HCT116 (cell line): ENCODE results near the gene FGGY. TPM values are rescaled to one million over a fixed set of nuclear protein-coding genes. Genes with fewer than 3 reads are reported as not detected.

Source experiments
- ATAC-seq: fragments of 200-7000 bp; cut with Tn5 transposase; 2 replicates; pipeline ENCODE4 v1.9.1; 2020; ENCODE audit warnings: mild to moderate bottlenecking, moderate library complexity
- BruUV-seq: library from RNA; stranded (reverse); fragments of 400-500 nt; replicated peaks from 2 replicates; lab custom pipeline; 2021; lab: Mats Ljungman, UMichigan
- CTCF ChIA-PET: fragments of 300-600 bp; sonication (Branson Sonifier 250); formaldehyde crosslinking; loops from one replicate; lab custom pipeline; 2021; ENCODE audit warnings: antibody characterized with exemption; lab: Charles Lee
- POLR2A ChIA-PET: fragments of 300-600, 350-600 bp; sonication (Branson Sonifier 250); formaldehyde crosslinking; loops from one replicate; lab custom pipeline; 2021; ENCODE audit warnings: antibody characterized with exemption; lab: Charles Lee
- RAD21 ChIA-PET, 2 experiments: fragments of 300-600 bp; sonication (Branson Sonifier 250); formaldehyde crosslinking; loops; one replicate each; lab custom pipeline; 2023; ENCODE audit warnings: low total read pairs in 2 of 2; ENCODE audit not compliant: uncharacterized antibody in 2 of 2, unreplicated experiment in 2 of 2, low non-redundant PET in 1 of 2; lab: Charles Lee
- DNase-seq: peaks from one replicate; pipeline ENCODE4 v3.0.0-alpha.2; 2010; ENCODE audit warnings: low read depth, low spot score
- H2AFZ ChIP-seq: fragments of 200-600 bp; shearing (Covaris generic), sonication (generic); 2 replicates; pipeline ENCODE4 v1.6.1; 2017; ENCODE audit warnings: low read depth, mixed run types, mixed read lengths, antibody characterized with exemption, low read length; ENCODE audit not compliant: poor library complexity, severe bottlenecking
- H3K27ac ChIP-seq: 2 replicates; pipeline ENCODE4 v1.5.1; 2012; ENCODE audit warnings: low read depth, low read length
- H3K27me3 ChIP-seq: fragments of 200-600 bp; sonication (generic); 2 replicates; pipeline ENCODE4 v1.6.1; 2016; ENCODE audit warnings: mixed run types, low read length, mixed read lengths; ENCODE audit not compliant: insufficient read depth
- H3K36me3 ChIP-seq, 2 experiments: fragments of 200-500 bp in 1 of 2; fragments of 200-600 bp in 1 of 2; sonication (Bioruptor generic) in 1 of 2; sonication (generic) in 1 of 2; 2 replicates each; pipeline versions ENCODE4 v1.5.1 to v1.6.1; 2014 to 2016; ENCODE audit warnings: low read length in 2 of 2, inconsistent platforms in 1 of 2, mixed read lengths in 1 of 2, mixed run types in 1 of 2; ENCODE audit not compliant: insufficient read depth in 2 of 2, control insufficient read depth in 1 of 2
- H3K4me1 ChIP-seq, 2 experiments: fragments of 200-600 bp in 1 of 2; sonication (generic) in 1 of 2; 2 replicates each; pipeline versions ENCODE4 v1.5.1 to v1.6.1; 2012 to 2017; ENCODE audit warnings: low read length in 2 of 2, inconsistent platforms in 1 of 2, mild to moderate bottlenecking in 1 of 2, mixed read lengths in 1 of 2, mixed run types in 1 of 2, moderate library complexity in 1 of 2; ENCODE audit not compliant: insufficient read depth in 2 of 2, control insufficient read depth in 1 of 2
- H3K4me2 ChIP-seq: fragments of 200-600 bp; sonication (generic); 2 replicates; pipeline ENCODE4 v1.6.1; 2017; ENCODE audit warnings: mixed run types, low read length, mixed read lengths
- H3K4me3 ChIP-seq, 2 experiments: fragments of 200-600 bp in 1 of 2; sonication (generic) in 1 of 2; replicated peaks in 1 of 2; 2 replicates each; pipeline ENCODE4 v1.5.1; 2011 to 2016; ENCODE audit warnings: low read length in 2 of 2, control low read depth in 1 of 2, low read depth in 1 of 2, mild to moderate bottlenecking in 1 of 2, mixed read lengths in 1 of 2, mixed run types in 1 of 2
- H3K79me2 ChIP-seq: fragments of 200-600 bp; sonication (generic); 2 replicates; pipeline ENCODE4 v1.6.1; 2017; ENCODE audit warnings: mild to moderate bottlenecking, mixed run types, low read length, moderate library complexity, mixed read lengths; ENCODE audit not compliant: insufficient read depth
- H3K9ac ChIP-seq: fragments of 200-600 bp; sonication (generic); 2 replicates; pipeline ENCODE4 v1.6.1; 2016; ENCODE audit warnings: low read length, mixed read lengths
- H3K9me2 ChIP-seq: fragments of 200-600 bp; sonication (generic), shearing (Covaris generic); 2 replicates; pipeline ENCODE4 v1.6.1; 2017; ENCODE audit warnings: mixed run types, mild to moderate bottlenecking, moderate library complexity; ENCODE audit not compliant: insufficient read depth
- H3K9me3 ChIP-seq, 2 experiments: fragments of 200-500 bp in 1 of 2; fragments of 200-600 bp in 1 of 2; sonication (Bioruptor generic) in 1 of 2; sonication (generic) in 1 of 2; 2 replicates each; pipeline ENCODE4 v1.6.1; 2014 to 2017; ENCODE audit warnings: low read length in 2 of 2, mixed read lengths in 2 of 2, inconsistent platforms in 1 of 2, low read depth in 1 of 2, mild to moderate bottlenecking in 1 of 2, mixed run types in 1 of 2, moderate library complexity in 1 of 2; ENCODE audit not compliant: control insufficient read depth in 1 of 2, insufficient read depth in 1 of 2
- H4K20me1 ChIP-seq: fragments of 200-600 bp; sonication (generic), shearing (Covaris generic); 2 replicates; pipeline ENCODE4 v1.6.1; 2017; ENCODE audit warnings: mixed run types, mild to moderate bottlenecking, moderate library complexity; ENCODE audit not compliant: insufficient read depth
- ATF3 ChIP-seq: IDR thresholded peaks from 2 replicates; pipeline ENCODE4 v1.6.1; 2012
- CEBPB ChIP-seq: IDR thresholded peaks from 2 replicates; pipeline ENCODE4 v1.6.1; 2012; ENCODE audit warnings: low read depth
- EGR1 ChIP-seq: IDR thresholded peaks from 2 replicates; pipeline ENCODE4 v1.6.1; 2012; ENCODE audit warnings: low read depth
- EZH2 ChIP-seq: fragments of 200-600 bp; sonication (generic); IDR thresholded peaks from 2 replicates; pipeline ENCODE4 v1.6.1; 2017; ENCODE audit warnings: antibody characterized with exemption, mixed run types
- EZH2phosphoT487 ChIP-seq: fragments of 200-600 bp; IDR thresholded peaks from 2 replicates; pipeline ENCODE4 v1.6.1; 2018; ENCODE audit warnings: antibody characterized with exemption, borderline replicate concordance
- FOSL1 ChIP-seq: IDR thresholded peaks from 2 replicates; pipeline ENCODE4 v1.6.1; 2012; ENCODE audit warnings: low read depth
- JUND ChIP-seq: IDR thresholded peaks from 2 replicates; pipeline ENCODE4 v1.6.1; 2012
- MAX ChIP-seq: IDR thresholded peaks from 2 replicates; pipeline ENCODE4 v1.6.1; 2012
- POLR2A ChIP-seq: IDR thresholded peaks from 2 replicates; pipeline ENCODE4 v1.7.0; 2011; ENCODE audit warnings: borderline replicate concordance; ENCODE audit not compliant: insufficient read depth, insufficient read length; ENCODE audit errors: extremely low read depth
- POLR2AphosphoS5 ChIP-seq: IDR thresholded peaks from 2 replicates; pipeline ENCODE4 v1.6.1; 2011; ENCODE audit warnings: mild to moderate bottlenecking, low read depth, low read length, moderate library complexity
- RAD21 ChIP-seq: IDR thresholded peaks from 2 replicates; pipeline ENCODE4 v1.6.1; 2012; ENCODE audit warnings: low read depth, mild to moderate bottlenecking
- SIN3A ChIP-seq: IDR thresholded peaks from 2 replicates; pipeline ENCODE4 v1.6.1; 2012; ENCODE audit warnings: low read depth
- SP1 ChIP-seq: IDR thresholded peaks from 2 replicates; pipeline ENCODE4 v1.6.1; 2012; ENCODE audit warnings: low read depth
- TCF7L2 ChIP-seq: IDR thresholded peaks from 2 replicates; pipeline ENCODE4 v1.7.0; 2011; ENCODE audit warnings: borderline replicate concordance, inconsistent platforms; ENCODE audit not compliant: insufficient read depth, insufficient read length; ENCODE audit errors: extremely low read depth
- YY1 ChIP-seq: IDR thresholded peaks from 2 replicates; pipeline ENCODE4 v1.6.1; 2011; ENCODE audit warnings: low read length, low read depth, moderate library complexity, mild to moderate bottlenecking; ENCODE audit not compliant: insufficient replicate concordance; ENCODE audit errors: extremely low read depth
- ZBTB33 ChIP-seq: IDR thresholded peaks from 2 replicates; pipeline ENCODE4 v1.6.1; 2011; ENCODE audit warnings: mild to moderate bottlenecking, low read length, moderate library complexity; ENCODE audit not compliant: insufficient replicate concordance; ENCODE audit errors: extremely low read depth
- ZFX ChIP-seq: fragments of 450-650 bp; IDR thresholded peaks from 2 replicates; pipeline ENCODE4 v1.6.1; 2017
- ZNF274 ChIP-seq: fragments of 200-500 bp; sonication (Bioruptor generic); IDR thresholded peaks from 2 replicates; pipeline ENCODE4 v1.6.1; 2014; ENCODE audit warnings: mild to moderate bottlenecking, low read depth, low read length, inconsistent platforms
- intact Hi-C: fragments of 100-400 bp; cut with micrococcal nuclease; formaldehyde crosslinking; loops from 2 replicates; pipeline ENCODE4 v1.10.0; 2022
- total RNA-seq: library from RNA; stranded (reverse); gene quantifications from one replicate; pipeline ENCODE4 v1.2.1, GENCODE V29; 2021; ENCODE audit not compliant: unreplicated experiment

Gene FGGY
- total RNA-seq, 1 experiment from 2014 or later, result 10.6 TPM

GRCh38 chr1:59364037-59364436 is 67.1 kb downstream of the FGGY start:
- Histone ChIP-seq H3K9me3 (no peaks in the 10 kb centered on the region), H3K79me2 (no peaks in the 10 kb centered on the region), H2AFZ (no peak overlapping the region), H3K4me1 (peaks cover 0 to 4% of the 10 kb centered on the region in 2 experiments; a peak in 1 of 4 replicates), H3K36me3 (no peaks in the 10 kb centered on the region), H3K9me2 (no peaks in the 10 kb centered on the region), H3K27ac (no peak overlapping the region), H3K9ac (no peak overlapping the region), H3K4me3 (no peak overlapping the region), H4K20me1 (no peaks in the 10 kb centered on the region), H3K27me3 (no peaks in the 10 kb centered on the region), H3K4me2 (no peak overlapping the region)
- DNase-seq (no peak), ATAC-seq (no peak)
- ChIA-PET CTCF (no interaction called here), RAD21 (no interaction called here), POLR2A (no interaction called here)
- intact Hi-C loops, result no loop called here
- no TSS peak for BruUV-seq
- TF ChIP-seq ZBTB33, result no peak
- no peak for TF ChIP-seq CEBPB
- TF ChIP-seq TCF7L2, result no peak
- no peak for TF ChIP-seq ZNF274
- TF ChIP-seq POLR2A, result no peak
- no peak for TF ChIP-seq RAD21
- no peak for TF ChIP-seq EZH2phosphoT487
- no peak for TF ChIP-seq JUND

GRCh38 chr1:59366346-59366745 is 69.5 kb downstream of the FGGY start:
- no peak for ATAC-seq
- H3K4me2 ChIP-seq, result no peak overlapping the region
- intact Hi-C loops, result no loop called here
- TF ChIP-seq POLR2AphosphoS5, result no peak
- no peak for TF ChIP-seq YY1
- no peak for TF ChIP-seq CEBPB
- no peak for TF ChIP-seq FOSL1
- no peak for TF ChIP-seq MAX
- TF ChIP-seq ZBTB33, result no peak
- TF ChIP-seq ZFX, result no peak
- TF ChIP-seq SP1, result no peak
- TF ChIP-seq POLR2A, result no peak
- TF ChIP-seq EZH2phosphoT487, result no peak
- no peak for TF ChIP-seq EGR1
- no peak for TF ChIP-seq TCF7L2
- no peak for TF ChIP-seq EZH2
- no peak for TF ChIP-seq SIN3A
- no peak for TF ChIP-seq ATF3
- no peak for TF ChIP-seq RAD21

More at GRCh38 chr1:59366346-59366745, 69.5 kb downstream of the FGGY start:
- Histone ChIP-seq H4K20me1 (no peaks in the 10 kb centered on the region), H3K27me3 (no peaks in the 10 kb centered on the region), H3K36me3 (no peaks in the 10 kb centered on the region), H3K9ac (no peak overlapping the region), H3K4me3 (no peak overlapping the region), H2AFZ (no peak overlapping the region), H3K79me2 (no peaks in the 10 kb centered on the region), H3K4me1 (no peaks in the 10 kb centered on the region), H3K9me2 (no peaks in the 10 kb centered on the region), H3K27ac (no peak overlapping the region), H3K9me3 (no peaks in the 10 kb centered on the region)
- DNase-seq, result no peak
- no TSS peak for BruUV-seq
- ChIA-PET CTCF (no interaction called here), POLR2A (no interaction called here), RAD21 (no interaction called here)
